NCI-H2227 treated with DMSO at 0.1 percent for 48 hours (cell line): ENCODE measurements around the gene NOTCH3.

Source experiments
- DNase-seq: peaks from one replicate; lab custom pipeline; 2025; lab: John Stamatoyannopoulos, UW

The NOTCH3 gene

GRCh38 chr19:15161028-15161984 is 39.5 kb downstream of the NOTCH3 start:
- DNase-seq = no peak

- DNase-seq = no peak
Measured at GRCh38 chr19:15159251-15159650, 41.5 kb downstream of the NOTCH3 start.

DNA sequence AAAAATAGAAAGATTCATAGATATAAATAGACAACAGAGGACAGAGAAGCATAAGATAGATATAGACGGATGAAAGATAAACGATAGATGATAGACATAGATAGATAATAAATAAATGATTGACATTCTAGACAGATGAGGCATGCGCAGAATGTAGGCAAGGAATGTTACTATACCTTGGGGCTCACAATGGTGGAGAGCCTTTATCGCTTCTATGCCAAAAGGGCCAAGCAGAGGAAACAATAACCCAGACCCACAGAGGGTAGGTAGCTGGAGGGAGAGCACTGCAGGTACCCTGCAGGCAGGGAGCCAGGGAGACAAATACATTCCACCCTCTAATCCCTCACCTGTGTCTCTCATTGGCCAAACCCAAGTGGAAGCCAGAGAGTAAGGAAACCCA is 44.4 kb downstream of the NOTCH3 start:
- DNase-seq = no peak

- no peak for DNase-seq
Measured at GRCh38 chr19:15155296-15155695, 45.5 kb downstream of the NOTCH3 start.

GRCh38 chr19:15154002-15154612 is 46.7 kb downstream of the NOTCH3 start:
- DNase-seq = no peak

DNA sequence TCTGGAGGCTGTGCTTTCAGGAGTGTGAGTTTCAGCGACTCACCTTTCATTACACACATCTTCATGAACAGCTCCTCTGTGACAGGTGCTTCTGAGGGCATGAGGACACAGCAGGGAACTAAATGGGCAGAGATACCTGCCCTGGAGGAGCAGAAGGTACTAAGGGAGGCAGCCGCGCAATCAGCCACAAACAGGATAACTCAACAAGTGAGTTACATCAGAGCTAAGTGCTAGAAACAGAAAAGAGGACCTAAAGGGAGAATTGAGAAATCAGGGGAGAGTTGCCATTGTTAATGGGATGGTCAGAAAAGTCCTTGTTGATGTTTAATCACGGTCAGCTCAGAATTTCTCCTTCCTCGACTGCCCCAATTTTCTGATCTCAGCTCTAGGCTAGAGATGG is 51.1 kb downstream of the NOTCH3 start:
- DNase-seq = no peak

DNA sequence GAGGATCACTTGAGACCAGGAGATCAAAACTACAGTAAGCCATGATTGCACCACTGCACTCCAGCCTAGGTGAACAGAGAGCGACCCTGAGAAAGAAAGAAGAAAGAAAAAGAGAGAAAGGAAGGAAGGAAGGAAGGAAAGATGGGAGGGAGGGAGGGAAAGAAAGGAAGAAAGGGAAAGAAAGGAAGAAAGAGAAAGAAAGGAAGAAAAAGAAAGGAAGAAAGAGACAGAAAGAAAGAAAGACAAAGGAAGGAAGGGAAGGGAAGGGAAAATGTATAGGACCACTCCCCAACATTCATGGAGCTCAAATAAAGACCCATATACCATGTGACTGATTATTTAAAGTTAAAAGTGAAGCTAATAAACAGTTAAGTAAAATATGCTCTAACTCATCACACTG is 53.7 kb downstream of the NOTCH3 start:
- DNase-seq = no peak

- DNase-seq = no peak
Measured at GRCh38 chr19:15144046-15144646, 56.6 kb downstream of the NOTCH3 start.

- no peak for DNase-seq
Measured at GRCh38 chr19:15142313-15142712, 58.5 kb downstream of the NOTCH3 start.

DNA sequence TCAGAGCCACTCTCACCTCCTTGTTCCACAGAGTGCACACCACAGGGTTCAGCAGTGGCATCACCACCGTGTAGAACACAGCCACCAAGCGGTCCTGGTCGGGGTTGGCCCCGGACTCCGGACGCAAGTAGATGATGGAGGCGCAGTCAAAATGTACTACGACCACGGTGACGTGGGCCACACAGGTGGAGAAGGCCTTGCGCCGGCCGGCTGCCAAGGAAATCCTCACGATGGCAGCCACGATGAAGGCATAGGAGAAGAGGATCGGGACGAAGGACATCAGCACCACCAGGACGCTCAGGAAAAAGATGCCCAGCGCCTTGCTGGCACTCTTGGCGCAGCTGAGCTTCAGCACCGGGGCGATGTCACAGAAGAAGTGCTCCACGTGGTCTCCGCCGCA is 59.7 kb downstream of the NOTCH3 start:
- no peak for DNase-seq

DNA sequence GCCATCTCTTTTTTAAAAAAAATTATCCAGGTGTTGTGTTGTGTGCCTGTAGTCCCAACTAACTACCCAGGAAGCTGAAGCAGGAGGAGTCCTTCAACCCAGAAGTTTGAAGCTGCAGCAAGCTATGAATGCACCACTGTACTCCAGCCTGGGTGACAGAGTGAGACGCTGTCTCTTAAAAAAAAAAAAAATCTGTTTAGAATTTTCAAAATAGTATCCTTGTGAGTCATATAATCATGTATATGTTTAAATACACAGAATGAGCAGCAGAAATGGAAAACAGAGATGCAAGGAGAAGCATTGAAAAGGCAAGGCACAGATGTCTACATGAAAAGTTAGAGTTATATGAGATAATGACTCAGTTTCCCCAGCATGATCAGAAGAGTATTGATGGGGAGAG is 62.4 kb downstream of the NOTCH3 start:
- no peak for DNase-seq

DNA sequence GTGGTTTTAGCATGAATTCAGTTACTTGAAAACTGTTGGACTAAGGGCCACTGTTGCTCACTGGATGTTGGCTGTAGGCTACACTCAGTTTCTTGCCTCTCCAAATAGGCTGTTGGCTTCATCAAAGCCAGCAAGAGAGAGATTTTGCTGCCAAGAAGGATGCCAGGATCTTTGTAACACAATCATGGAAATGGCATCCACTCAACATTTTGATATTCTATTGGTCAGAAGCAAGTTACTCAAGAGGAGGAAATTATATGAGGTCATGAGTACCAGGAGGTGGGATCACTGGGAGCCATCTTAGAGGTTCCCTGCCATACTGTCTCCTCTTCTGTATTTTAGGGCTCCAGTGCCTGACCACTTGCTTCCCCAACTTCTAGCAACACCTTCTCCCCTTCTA is 63.0 kb downstream of the NOTCH3 start:
- no peak for DNase-seq

DNA sequence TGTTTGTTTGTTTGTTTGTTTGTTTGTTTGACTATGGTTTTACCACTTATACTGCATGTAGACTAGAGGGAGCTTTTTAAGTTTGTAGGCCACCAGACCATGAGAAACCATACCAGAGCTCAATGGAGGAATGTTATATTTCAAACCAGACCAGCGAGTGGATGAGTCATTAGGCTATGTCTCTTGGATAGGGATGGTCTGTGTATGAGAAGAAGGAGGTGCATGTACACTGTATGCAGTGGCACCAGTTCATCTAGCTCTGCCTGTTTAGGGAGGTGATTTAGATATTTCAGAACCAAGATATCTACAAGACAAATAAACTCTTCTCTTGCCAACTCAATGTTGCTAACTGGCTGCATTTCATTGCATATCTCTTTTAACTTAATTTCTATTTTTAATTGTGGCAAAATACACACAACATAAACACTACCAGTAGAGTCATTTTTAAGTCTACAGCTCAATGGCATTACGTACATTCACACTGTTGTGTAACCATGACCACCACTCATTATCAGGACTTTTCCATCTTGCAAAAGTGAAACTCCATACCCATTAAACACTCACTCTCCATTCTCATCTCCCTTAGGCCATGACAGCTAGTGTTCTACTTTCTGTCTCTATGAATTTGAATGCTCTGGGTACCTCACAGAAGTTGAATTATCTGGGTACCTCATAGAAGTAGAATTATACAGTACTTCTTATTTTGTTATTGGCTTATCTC is 64.4 kb downstream of the NOTCH3 start:
- DNase-seq = no peak

DNA sequence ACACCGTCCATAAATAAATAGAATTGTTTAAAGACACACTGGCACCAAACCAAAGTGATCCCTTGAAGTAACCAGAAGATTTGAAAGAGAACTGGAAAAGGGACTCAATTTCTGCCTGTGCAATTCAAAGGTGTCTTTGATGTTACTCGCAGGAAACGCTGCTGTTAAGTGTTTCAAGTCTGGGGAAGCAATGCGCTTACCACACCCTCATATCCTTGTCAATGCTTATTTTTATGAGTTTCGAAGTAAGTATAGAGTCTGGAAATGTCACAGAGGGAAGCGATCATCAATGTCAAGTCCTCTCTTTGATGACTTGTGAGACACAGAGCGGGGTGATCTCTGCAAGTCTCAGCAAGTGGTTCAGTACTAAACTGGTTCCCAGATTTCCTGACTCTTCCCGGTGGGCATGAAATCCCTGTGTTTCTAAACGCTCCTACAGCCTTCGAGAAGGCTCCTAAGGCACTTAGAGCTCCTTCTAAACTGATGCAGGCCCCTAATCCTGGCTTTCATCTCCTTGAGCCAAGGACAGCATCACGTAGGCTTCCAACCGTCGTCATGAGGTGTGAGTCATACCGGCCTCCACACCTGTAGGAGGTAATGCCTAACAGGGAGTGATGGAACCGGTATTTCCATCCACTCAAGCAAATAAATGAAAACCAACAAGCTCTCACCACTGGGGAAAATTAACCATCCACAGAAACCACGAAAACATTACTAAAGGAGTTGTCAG is 70.8 kb downstream of the NOTCH3 start:
- DNase-seq = no peak

GRCh38 chr19:15128162-15128770 is 72.5 kb downstream of the NOTCH3 start:
- no peak for DNase-seq

DNA sequence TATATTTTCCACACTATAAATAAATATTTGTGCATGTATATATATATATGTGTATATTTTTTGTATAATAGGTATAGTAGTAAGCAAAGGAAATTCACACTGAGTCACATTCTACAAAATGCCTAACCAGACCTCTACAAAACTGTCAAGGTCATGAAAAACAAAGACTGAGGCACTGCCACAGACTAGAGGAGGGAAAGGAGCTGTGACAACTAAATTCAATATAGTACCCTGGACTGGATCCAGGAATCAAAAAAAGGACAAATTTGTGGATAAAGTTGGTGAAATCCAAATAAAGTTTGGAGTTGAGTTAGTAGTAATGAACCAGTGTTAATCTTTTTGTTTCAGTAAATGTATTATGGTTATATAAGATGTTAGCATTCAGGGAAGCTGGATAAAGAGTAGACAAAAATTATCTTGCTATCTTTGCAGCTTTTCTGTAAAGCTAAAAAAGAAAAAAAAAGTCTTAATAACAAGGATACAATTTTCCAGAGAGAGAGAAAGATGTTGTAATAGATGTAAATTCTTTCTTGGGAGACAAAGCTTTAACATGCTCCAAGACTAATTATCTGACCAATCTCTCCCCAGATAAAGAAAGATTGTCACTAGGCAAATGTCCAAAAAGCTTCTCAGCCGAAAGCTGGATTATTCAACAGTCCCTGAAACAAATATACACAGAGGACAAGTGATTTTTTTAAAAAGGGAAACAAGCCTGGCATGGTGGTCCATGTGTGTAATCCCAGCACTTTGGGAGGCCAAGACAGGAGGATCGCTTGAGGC is 74.5 kb downstream of the NOTCH3 start:
- no peak for DNase-seq

GRCh38 chr19:15125232-15126067 is 75.3 kb downstream of the NOTCH3 start:
- peak; percentile 96 for DNase-seq

- no peak for DNase-seq
Measured at GRCh38 chr19:15124572-15125231, 76.1 kb downstream of the NOTCH3 start.

DNA sequence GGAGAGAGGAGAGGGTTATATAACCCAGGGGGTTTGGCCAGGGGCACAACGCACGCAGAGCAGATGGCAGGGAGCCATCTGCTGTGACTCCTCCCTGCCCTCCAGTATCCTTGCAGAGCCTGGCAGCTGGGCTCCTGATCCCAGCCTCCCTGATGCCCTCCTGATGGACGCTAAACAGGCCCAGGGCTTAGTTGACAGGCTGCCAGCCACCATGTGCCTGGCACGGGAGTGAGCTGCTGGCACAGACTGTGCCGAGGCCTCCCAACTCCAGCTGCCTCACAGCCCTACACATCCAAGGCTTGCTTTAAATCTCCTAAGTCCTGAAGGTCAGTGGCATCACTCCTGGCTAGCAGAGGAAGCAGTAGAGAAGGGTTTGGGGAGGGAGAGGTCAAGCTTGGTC is 76.9 kb downstream of the NOTCH3 start:
- DNase-seq = no peak
